Stimulated activated CD8-positive, alpha-beta memory T cell treated with anti-CD3 and anti-CD28 coated beads, Interleukin-7, amount 100 ng/mL, for 1 hour (primary cell): ENCODE results near the gene POU6F2.

ENCODE experiments used
- DNase-seq, 2 donors: peaks; one replicate each; pipeline ENCODE4 v3.0.0-alpha.2; 2020; ENCODE audit warnings: low read depth in 2 of 2

The POU6F2 gene

DNA sequence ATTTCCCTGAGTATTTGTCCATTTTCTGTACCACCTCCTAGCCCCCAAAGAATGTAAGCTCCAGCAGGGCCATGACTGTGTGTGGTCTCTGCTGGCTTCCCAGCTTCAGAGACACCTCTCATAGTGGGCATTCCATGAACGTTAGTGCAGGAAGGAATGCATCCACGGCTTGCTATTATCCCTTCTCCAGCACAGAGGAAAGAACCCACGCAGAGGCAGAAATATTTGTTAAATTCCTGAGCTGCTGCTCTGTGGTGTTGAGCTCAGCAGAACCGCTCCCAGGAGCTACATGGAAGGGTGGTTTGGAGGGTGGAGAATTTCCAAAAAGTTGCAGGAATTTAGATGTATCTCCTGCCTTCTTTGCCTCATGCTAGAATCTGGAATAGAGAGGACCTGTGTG is 275.2 kb downstream of the POU6F2 start:
- no peak for DNase-seq

DNA sequence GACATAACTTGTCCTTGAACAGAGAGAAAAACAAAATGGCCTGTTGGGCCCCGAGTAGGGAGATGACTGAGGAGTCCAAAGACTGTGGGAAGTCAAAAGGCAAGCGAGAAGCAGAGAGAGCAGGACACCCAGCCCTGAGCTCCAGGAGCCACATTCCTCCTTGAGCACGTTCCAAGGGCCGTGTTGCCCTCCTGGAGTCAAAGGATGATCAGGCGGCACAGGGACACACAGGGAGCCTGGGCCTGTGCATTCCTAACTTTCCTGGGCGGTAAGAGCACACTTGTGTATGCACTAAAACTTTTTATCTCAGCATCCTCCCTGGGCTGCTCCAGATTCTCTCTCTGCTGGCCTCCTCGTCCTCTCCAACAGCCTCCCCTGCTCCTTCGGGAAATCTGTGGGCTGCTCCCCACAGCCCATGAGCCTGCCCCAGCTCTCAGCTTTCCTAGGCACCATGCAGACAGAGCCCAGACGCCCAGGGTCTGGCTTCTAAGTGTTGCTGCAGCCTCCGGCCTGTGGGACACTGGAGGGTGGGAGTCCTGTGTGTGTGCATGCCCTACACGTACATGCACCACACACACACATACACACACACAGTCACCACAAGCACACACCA is 281.8 kb downstream of the POU6F2 start:
- no peak for DNase-seq

DNA sequence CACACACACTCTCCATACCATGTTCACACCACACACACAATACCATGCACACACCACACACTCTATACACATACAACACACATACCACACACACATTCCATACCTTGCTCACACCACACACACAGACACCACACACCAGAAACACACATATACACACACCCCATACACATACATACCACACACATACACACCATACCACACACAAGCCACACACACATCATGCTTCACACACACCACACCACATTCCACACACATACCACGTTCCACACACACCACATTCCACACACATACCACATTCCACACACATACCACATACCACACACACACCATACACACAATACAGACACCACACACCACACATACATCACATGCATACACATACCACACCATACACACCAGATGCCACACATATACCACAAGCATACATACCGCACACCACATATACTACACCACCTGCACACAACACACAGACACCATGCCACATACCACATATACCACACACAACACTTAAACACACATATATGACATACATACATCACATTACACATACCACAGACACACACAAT is 282.7 kb downstream of the POU6F2 start:
- DNase-seq = no peak

DNA sequence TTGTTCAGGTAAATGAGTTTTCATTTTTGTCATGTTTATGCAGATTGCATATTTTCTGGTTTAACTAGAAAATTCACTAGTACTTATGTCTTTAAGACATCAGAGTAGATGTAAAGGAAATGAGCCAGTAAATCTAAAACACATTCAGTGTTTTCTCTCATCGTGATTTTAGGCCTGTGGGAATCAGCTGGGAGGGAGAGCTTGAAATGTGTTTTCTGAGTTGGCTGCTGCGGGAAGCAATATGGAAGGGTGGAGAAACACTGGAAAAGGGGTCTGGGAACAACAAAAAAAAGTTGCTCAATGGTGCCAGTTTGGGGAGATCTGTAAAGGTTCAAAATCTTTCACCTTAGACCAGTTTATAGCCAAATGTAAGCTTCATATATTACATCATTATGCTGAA is 284.1 kb downstream of the POU6F2 start:
- no peak for DNase-seq

DNA sequence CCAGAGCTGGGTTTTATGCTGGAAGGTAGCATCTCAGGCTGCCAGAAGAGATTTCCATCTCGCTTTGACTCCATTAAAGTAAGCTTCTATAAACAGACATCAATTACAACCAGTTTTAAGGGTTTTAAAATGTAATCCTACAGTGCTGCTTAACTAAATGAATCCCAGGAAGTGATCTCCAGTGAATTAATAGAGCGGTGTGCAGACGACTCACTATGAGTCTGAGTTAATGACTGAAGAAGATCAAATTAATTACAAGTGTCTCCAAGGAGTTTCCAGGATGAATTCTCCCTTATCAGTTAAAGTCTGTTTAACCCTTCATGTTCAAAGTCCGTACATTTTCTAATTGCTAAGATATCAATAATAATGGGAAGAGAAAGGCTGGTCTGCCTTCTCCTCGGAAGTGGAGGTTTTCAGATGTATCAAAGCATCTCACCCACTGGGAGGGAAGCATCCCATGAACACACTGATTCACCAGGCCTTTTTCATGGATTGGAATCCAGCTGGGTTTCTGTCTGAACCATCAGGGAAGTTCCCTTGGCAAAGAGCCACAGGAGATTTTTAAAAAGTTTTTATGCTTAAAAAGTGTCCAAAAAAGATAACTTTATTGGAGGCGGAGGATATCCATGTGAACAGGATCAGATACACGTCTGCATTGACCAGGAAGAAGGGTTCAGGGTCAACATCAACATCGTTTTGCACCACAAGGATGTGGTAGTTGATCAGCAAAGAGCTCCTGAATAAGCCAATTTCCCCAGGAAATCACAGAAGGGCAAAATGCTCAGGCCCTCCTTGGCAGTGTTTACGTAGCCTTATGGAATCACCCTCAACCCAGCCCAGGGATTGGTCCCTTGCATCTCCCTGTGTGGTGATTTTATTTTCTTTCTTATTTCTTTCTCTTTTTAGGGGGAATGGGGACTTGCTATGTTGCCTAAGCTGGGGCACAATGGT is 288.2 kb downstream of the POU6F2 start:
- no peak for DNase-seq

DNA sequence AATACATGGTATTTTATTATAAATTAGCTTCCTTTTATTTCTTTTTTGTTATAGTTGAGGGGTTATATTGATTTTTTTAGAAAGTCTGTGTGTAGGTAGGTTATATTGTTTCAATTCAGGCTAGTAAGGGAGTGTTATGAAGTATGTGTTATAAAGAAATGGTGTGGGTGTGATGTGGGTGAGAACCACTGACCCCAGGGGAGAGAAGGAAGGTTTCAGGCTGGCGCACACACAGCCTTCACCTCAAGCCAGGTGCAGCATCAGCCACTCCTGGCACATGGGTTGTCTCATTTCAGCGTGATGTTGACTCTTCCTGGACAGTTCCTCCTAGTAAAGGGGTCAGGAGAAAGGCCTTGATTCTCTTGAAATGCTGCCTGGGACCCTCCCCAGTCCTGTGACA is 291.3 kb downstream of the POU6F2 start:
- DNase-seq = no peak

DNA sequence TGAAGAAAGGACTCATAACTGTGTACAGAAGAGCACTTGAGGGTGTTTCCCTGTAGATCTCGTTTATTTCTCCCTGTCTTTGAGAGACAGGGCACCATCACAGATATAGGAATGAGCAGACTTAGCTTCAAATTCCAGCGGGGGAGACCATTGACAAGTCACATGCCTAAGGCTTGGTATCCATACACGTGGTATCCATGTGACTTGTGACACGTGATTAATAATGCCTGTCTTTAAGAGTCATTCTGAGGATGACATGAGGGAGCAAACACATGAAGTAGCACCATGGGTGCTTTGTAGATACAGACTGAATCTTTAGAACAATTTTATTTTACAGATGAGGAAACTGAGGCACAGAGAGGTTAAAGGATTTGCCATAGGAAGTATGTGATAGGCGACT is 292.3 kb downstream of the POU6F2 start:
- no peak for DNase-seq

DNA sequence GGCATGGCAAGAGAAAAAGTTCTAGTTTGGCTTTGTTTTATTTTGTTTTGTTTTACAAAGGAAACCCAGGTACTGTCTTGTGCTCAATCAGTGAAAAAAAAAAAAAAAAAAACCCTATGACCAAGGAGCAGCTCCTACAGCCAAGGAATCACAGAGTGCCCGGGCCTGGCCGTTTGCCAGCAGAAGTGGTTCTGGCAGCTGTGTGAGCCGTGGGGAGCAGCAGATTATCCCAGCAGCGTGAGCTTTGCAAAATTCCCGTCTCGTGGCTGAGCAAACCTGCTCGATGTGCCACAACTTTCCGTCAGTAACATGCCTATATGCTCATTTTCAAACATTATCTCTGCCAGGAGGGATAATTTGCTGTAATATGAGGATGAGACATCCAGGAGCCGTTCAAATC is 293.7 kb downstream of the POU6F2 start:
- DNase-seq = no peak

DNA sequence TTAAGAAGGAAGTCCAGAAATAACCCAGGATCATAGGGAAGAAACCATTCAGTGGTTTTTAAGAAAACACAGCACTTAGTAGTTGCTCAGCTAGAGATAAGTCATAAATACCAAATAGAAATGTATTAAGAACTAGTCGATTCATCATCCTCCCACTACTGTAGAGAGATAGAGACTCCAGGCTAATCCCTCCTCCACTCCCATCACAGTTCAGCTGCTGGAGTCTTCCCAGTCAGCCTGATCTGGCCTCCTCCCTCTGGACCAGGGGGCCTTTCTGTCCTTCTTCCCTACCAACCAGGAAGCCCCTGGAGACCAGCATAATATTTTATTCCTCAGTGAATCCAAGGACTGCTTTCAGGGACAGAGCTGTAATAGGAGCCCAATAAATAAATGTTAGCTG is 294.4 kb downstream of the POU6F2 start:
- no peak for DNase-seq

DNA sequence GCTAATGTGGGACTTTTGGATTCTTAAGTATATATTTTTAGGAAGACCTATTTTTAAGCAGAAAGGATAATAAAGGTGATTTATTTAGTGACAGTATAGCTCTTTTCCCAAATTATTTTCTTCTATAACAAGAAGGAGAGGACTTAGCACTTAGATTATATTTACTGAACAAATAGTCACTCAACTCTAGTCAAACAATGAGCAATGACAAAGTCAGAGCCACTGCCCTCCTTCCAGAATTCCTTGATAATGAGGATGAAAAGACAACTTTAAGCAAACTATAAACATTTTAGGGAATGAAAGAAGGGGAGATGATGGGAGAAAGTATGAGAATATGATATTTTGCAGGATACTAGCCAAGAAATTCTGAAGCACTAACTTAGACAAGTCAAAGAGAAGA is 295.0 kb downstream of the POU6F2 start:
- no peak for DNase-seq

DNA sequence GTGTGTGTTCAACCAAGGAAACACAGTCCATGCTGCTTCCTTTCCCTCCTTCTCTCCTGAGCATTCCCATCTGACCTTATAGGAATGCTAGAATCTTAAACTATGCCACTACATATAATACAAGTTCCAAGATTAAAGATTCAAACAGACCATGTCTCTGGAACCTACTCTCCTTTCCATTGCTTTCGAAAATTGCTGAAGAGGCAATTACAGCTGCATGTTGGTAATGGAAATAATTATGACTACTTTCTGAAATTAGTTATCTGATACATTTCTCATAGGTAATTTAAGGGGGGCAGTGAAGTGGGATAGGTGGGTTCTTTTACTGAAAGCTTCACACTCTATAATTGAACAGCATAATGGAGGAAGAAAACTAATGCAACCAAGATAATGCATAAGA is 302.6 kb downstream of the POU6F2 start:
- DNase-seq = no peak

DNA sequence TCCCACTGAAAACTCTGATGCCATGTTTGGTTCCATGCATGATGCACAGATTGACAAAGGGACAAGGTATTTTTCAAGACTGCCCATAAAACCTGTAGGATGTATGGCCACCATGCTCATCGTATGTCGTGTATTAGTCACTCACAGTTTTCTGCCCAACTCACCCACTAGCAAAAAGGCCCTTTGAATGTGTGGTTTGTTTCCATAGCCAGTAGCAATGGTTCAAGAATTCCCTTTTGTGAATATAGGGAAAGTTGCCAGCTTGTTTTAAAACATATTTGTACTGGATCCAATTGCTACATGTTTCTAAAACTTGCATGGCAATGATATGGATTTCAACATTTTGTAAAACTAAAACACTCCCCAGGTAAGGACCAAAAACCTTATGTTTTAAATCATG is 307.5 kb downstream of the POU6F2 start:
- no peak for DNase-seq

DNA sequence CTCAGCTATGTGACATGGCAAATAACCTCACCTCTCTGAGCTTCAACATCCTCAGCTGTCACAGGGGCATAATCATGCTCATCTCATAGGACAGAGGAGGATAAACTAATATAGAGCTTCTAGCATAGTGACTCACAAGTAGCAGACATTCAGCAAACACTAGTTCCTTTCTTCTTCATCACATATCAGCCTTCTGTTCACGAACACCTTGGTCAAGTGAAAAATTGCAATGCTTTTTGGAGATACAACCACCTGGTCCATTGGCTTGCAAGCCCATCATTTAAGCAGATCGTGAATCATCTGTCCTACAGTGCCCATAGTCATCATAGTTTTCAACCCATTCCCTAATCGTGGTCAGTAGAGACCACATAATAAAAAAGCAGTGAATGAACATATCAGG is 310.6 kb downstream of the POU6F2 start:
- no peak for DNase-seq

DNA sequence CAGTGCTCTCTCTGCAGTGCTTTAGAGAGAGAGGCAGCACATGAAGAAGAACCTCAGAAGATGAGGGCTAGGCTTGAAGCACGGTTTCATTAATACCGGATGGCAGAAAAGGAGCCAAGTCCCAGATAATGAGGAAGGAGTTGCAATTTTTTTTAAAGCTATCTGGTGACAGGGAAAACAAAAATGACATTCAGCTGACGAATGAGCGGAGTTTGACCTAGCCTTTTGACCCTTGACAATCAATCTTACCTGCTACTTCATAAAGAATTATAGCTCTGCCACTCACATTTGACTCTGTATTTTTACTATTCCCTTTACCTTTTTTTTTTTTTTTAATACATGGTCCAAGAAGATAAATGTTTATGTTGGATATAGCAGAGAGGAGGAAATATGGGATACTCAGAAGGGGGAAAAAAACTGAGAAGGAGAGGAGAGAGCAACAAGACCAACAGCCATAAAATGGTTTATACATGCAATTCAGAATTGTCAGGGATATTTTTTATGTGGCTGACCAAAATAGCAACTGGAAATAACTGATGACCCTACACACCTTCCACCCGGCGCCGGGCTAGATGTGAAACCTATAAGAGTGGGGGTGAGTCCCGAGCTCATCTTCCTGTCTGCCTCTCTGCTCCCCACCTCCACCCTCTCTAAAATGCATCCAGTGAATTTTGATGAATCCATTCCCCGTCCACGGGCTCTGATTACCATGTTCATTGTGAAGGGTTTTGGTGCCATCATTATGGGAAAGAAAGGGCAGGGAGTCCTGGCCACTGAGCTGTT is 314.1 kb downstream of the POU6F2 start:
- no peak for DNase-seq

DNA sequence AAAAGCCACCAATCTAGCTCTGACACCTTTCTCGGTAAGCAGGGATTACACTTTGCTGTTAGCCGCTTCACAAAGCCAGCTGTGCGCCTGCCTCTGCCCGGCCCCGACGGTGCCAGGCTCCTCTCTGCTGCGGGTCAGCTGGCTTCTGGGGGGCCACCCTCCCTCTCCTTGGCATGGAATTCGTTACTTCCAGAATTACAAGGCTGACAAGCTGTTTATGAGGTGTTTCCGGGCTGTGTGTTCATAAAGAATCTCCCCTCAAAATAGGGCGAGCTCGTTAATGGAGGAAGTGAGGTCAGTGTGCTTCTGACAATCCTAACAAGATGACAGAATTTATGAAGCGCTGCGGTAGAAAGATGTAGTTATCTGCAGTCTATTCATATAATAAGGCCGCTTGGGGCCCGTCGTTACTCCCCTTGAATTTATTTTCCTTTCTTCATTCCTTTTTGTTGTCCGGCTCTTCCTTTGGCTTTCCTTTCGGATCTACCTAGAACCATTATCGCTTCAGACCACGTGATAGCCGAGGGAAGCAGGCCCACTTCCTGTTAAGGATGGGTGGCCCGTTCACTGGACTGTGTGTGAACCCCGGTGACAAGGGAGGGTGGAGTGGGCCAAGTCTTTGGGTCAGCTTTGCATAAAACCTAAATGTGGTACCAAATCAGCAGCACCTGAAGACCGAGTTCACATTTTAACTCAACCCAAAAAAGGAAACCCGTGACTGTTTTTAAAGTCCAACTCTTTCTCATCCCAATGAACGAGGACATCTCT is 315.5 kb downstream of the POU6F2 start:
- no peak for DNase-seq

DNA sequence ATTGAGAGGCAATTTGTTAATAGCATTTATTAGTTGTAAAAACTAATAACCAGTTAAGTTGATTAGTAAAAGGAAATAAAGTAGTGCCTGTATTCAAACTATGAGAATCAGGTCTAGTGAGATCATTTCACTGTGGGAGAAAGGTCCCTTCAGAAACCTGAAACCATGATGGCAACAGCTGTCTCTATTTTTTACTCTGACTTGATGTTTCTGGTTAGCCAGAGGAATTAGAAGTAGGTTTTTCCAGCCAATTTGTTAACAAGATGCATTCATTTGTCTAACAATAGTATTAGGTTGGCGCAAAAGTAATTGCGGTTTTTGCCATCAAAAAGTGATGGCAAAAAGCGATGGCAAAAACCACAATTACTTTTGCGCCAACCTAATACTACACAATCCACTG is 316.3 kb downstream of the POU6F2 start:
- DNase-seq = no peak

DNA sequence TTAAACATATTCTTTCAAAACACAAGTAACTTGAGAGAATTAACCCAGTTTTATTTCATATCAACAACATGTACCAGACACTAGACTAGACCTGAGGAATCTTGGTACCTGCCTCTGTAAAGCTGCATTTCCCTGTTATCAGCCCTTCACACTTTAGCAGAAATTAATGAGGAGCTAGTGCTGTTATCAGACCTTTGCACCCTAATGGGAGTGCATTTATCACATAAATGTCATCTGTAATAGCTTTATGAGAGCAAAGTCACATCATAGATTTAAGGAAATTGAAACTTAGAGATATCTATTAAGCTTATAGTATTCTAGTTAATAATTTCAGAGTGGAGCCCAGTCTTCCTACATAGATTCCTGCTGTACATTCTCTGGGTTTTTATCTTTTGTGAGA is 318.1 kb downstream of the POU6F2 start:
- DNase-seq = no peak

DNA sequence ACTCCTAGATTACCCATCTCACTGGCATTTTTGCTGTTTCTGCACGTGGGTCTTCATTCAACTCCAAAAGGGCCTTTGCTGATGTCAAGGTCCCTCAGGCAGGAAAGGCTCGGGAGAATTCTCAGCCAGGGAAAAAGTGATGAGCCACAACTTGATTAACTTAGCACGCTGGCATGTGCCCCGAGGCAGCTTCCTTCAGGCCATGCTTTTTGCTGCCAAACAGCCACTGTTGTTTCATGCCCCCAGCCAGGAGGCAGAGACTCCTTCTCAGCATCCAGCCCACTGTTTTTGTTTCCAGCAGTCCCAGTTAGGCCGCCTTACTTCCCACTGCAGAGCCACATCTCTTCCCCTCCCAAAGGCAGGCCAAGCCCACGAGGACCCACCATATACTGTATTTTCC is 322.0 kb downstream of the POU6F2 start:
- DNase-seq = no peak

DNA sequence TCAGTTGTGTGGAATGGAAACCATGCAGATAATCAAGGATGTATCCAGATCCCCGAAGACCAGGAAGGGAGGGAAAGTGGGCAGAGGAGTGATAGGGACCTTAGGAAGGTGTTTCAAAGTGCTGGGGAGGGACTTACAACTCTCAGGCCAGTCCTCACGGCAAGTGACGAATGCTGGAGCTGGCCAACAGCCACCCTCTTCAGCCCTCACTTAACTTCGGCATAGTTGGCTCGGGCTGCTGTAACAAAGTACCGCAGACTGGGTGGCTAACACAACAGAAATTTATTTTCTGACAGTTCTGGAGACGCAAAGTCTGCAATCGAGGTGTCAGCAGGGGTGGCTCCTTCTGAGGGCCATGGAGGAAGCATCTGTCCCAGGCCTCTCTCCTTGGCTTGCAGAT is 322.6 kb downstream of the POU6F2 start:
- no peak for DNase-seq

DNA sequence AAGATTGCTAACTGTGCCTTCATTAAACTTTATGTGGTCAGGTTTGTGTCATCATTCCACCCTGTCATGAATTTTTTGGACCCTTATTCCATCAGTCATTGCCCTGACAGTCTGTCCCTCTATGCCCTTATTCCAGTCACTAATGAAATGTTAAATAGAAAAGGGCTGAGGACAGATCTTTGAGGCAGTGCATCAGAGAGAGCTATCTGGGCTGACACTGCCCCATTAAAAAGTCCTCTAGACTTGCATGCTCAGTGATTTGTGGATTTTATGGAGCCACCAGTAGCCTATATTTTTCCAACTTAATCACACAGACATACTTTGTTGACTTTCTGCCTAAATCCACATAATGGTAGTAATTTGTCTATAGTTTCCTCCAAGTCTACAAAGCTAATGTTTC is 323.8 kb downstream of the POU6F2 start:
- DNase-seq = no peak

DNA sequence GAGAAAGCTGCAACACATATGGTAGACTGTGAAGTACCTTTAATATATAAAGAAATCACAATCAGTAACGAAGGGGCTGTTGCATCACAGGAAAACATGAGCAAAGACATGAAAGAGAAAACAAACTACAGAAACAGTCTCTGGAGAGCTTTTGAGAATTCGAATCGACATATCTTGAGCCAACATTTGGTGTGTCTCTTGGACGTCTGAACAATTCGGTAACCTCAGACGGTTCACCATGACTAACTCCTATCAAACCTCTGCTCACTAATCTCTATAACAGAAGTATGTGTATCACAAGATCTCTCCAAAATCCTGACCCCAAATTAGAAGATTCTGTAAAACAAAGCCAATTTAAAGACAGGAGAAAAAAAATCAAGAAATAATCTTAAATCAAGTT is 326.5 kb downstream of the POU6F2 start:
- no peak for DNase-seq
